ENCODE measurements around the gene BICD1.

The BICD1 gene

DNA sequence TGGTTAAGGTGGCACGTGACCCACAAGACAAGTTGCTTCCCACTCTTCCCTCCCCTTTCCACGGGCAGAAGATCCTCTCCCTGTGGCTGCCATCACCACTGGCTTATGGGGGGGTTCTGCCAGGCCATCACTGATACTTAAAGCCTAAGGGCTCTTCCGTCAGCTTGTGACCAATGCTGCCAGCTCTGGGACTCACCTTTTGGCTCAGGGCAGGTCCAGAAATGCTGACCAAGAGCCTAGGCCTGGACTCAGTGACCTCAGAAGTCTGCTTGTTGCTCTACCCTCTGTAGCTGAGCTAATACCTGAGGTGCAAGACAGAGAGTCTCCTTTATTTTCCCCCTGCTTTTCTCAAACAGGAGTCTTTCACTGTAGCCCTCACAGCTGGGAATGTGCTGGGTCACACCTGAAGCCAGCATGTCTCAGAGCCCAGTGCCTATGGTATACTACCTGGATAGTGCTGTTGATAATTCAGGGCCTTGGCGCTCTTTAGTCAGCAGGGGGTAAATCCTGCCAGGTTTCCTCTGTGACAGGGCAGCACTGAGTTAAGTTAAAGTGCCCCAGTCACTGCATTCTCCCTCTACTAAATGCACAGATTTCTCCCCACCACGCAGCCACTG, 312.4 kb downstream of the BICD1 start:
- peaks cover 28% of the 10 kb centered on the region for H3K4me1 ChIP-seq (ENCODE audit: control insufficient read depth, insufficient read depth, low read length)
- H3K4me3 ChIP-seq (ENCODE audit: low read length), result no peak overlapping the region
- H3K36me3 ChIP-seq (ENCODE audit: control insufficient read depth, insufficient read depth, low read length), result no peaks in the 10 kb centered on the region
- H3K9ac ChIP-seq (ENCODE audit: low read length), result no peak overlapping the region
- no peaks in the 10 kb centered on the region for H3K27me3 ChIP-seq (ENCODE audit: control insufficient read depth, insufficient read depth, low read length)
- no peaks in the 10 kb centered on the region for H3K9me3 ChIP-seq (ENCODE audit: control insufficient read depth, low read length)

DNA sequence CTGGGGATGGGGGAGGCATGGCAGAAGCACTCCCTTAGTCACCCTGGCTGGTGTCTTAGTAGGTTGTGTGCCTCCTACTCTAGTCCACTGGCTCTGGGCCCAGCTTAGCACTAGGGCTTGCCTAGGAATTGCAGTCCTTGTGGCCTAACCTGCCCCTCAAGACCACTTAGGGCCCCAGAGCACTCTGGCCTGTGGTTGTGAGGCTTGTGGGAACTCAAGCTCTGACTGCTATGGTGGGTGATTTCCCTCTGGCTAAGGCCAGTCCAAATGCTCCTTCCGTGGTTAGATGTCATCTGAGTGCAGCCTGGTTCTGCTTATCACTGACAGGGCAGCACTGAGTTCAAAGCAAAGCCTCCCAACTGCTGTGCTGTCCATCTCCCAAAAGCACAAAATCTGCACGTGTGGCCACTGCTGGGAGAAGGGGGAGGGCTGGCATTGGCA, 312.9 kb downstream of the BICD1 start:
- Histone ChIP-seq H3K27me3 (ENCODE audit: control insufficient read depth, insufficient read depth, low read length) (no peaks in the 10 kb centered on the region), H3K4me3 (ENCODE audit: low read length) (no peak overlapping the region), H3K36me3 (ENCODE audit: control insufficient read depth, insufficient read depth, low read length) (no peaks in the 10 kb centered on the region), H3K4me1 (ENCODE audit: control insufficient read depth, insufficient read depth, low read length) (peaks cover 28% of the 10 kb centered on the region), H3K9ac (ENCODE audit: low read length) (no peak overlapping the region), H3K9me3 (ENCODE audit: control insufficient read depth, low read length) (no peaks in the 10 kb centered on the region)

DNA sequence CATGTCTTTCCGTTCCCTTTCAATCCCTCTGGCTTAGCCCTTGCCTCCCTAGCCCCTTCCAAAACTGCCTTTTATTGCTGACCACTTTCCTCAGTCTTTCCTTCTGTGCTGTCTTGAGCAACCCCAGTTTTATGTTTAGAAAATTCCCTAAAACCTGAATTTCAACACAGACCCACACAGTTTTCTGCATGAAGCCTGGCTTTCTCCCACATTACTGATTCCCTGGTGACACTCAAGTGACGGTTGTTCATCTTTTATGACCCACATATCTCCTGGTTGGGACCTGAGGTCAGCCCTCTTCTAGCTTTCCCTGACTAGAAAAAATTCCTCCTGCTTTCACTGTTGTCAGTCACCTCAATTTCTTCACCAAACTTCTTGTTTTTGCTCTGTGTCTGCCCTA, 313.7 kb downstream of the BICD1 start:
- H3K4me3 ChIP-seq (ENCODE audit: low read length), result no peak overlapping the region
- no peaks in the 10 kb centered on the region for H3K36me3 ChIP-seq (ENCODE audit: control insufficient read depth, insufficient read depth, low read length)
- no peak overlapping the region for H3K9ac ChIP-seq (ENCODE audit: low read length)
- peaks cover 28% of the 10 kb centered on the region for H3K4me1 ChIP-seq (ENCODE audit: control insufficient read depth, insufficient read depth, low read length)
- no peaks in the 10 kb centered on the region for H3K9me3 ChIP-seq (ENCODE audit: control insufficient read depth, low read length)
- H3K27me3 ChIP-seq (ENCODE audit: control insufficient read depth, insufficient read depth, low read length), result no peaks in the 10 kb centered on the region

DNA sequence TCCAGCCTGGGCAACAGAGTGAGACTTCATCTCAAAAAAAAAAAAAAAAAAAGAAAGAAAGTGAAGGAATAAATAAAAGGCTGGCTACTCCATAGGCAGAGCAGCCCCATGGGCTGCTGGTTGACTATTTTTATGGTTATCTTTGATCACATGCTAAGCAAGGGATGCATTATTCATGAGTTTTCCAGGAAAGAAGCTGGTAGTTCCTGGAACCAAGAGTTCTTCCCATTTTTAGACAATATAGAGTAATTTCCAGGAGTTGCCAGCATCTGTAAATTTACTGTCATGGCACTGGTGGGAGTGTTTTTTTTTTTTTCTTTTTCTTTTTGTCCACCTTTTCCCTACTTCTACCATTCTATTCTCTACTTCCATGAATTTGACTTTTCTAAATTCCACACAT, 316.9 kb downstream of the BICD1 start:
- Histone ChIP-seq H3K9me3 (ENCODE audit: control insufficient read depth, low read length) (no peaks in the 10 kb centered on the region), H3K4me3 (ENCODE audit: low read length) (no peak overlapping the region), H3K27me3 (ENCODE audit: control insufficient read depth, insufficient read depth, low read length) (no peaks in the 10 kb centered on the region), H3K36me3 (ENCODE audit: control insufficient read depth, insufficient read depth, low read length) (no peaks in the 10 kb centered on the region), H3K9ac (ENCODE audit: low read length) (no peak overlapping the region), H3K4me1 (ENCODE audit: control insufficient read depth, insufficient read depth, low read length) (peaks cover 22% of the 10 kb centered on the region)

DNA sequence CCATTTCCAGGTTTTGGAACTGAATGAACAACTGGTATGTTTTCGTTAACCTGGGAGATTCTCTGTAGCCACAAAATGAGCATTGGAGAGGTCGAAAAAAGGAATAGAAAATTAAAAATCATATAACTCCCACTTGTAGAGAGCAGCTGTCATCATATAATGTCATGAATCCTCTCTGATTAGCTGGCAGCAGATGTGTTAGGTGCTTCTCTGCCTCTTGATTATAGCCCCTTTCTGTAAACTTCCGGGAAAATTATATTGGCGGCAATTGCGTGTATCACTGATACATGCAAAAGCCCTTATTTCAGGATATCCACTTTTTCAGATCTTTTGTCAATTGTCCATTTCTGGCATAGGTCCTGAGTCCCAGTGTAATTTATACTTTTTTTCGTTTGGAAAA, 324.4 kb downstream of the BICD1 start:
- H3K9ac ChIP-seq (ENCODE audit: low read length), result no peak overlapping the region
- H3K4me3 ChIP-seq (ENCODE audit: low read length), result no peak overlapping the region
- no peaks in the 10 kb centered on the region for H3K36me3 ChIP-seq (ENCODE audit: control insufficient read depth, insufficient read depth, low read length)
- peaks cover under 1% of the 10 kb centered on the region for H3K4me1 ChIP-seq (ENCODE audit: control insufficient read depth, insufficient read depth, low read length)
- H3K27me3 ChIP-seq (ENCODE audit: control insufficient read depth, insufficient read depth, low read length), result no peaks in the 10 kb centered on the region
- no peaks in the 10 kb centered on the region for H3K9me3 ChIP-seq (ENCODE audit: control insufficient read depth, low read length)
